ENCODE data around the gene AGXT2. TPM values are rescaled to one million over a fixed set of nuclear protein-coding genes. Genes with fewer than 3 reads are reported as not detected.

Gene AGXT2
- total and polyA plus RNA-seq, 2 of the 13 experiments (the other 11 are each of a cell fraction or from before 2014, with no cell fraction given): 0.04 to 0.13 TPM

GRCh38 chr5:35066260-35066795, 18.6 kb upstream of the AGXT2 start (continued):
- no peak for TF ChIP-seq ZBTB26 (CRISPR knock-in tag; IDR thresholded peaks at IDR 0.05; ENCODE audit: borderline replicate concordance)
- no peak for TF ChIP-seq GLI4 (CRISPR knock-in tag; IDR thresholded peaks at IDR 0.05; ENCODE audit: borderline replicate concordance)
- TF ChIP-seq ZKSCAN1 (IDR thresholded peaks at IDR 0.05; ENCODE audit: low read length): no peak
- no peak for TF ChIP-seq ZNF569 (CRISPR knock-in tag; IDR thresholded peaks at IDR 0.05; ENCODE audit: borderline replicate concordance)
- TF ChIP-seq ZNF431 (CRISPR knock-in tag; IDR thresholded peaks at IDR 0.05; ENCODE audit: borderline replicate concordance, low read depth): no peak
- TF ChIP-seq NR2F1 (CRISPR knock-in tag; IDR thresholded peaks at IDR 0.05): no peak
- no peak for TF ChIP-seq MZF1 (CRISPR knock-in tag; IDR thresholded peaks at IDR 0.05; ENCODE audit: borderline replicate concordance)
- no peak for TF ChIP-seq CC2D1A (CRISPR knock-in tag; IDR thresholded peaks at IDR 0.05)
- no peak for TF ChIP-seq ZMYM3 (CRISPR knock-in tag; IDR thresholded peaks at IDR 0.05)
- no peak for TF ChIP-seq ZNF432 (CRISPR knock-in tag; IDR thresholded peaks at IDR 0.05; ENCODE audit: borderline replicate concordance)
- TF ChIP-seq REXO4 (CRISPR knock-in tag; IDR thresholded peaks at IDR 0.05; ENCODE audit: borderline replicate concordance): no peak
- no peak for TF ChIP-seq KAT8 (CRISPR knock-in tag; IDR thresholded peaks at IDR 0.05)
- no peak for TF ChIP-seq ZNF234 (CRISPR knock-in tag; conservative IDR thresholded peaks at IDR 0.05)
- TF ChIP-seq KDM6A (CRISPR knock-in tag; IDR thresholded peaks at IDR 0.05; ENCODE audit: low read depth): no peak

GRCh38 chr5:35063414-35063813, 15.7 kb upstream of the AGXT2 start:
- peaks cover 0 to 11% of the 10 kb centered on the region in 2 experiments; a peak in 1 of 5 replicates for H3K36me3 ChIP-seq (replicated peaks in 1 of 2; ENCODE audit: control insufficient read depth in 1 of 2, insufficient read depth in 2 of 2, low read length in 2 of 2)
- H3K4me1 ChIP-seq (ENCODE audit: insufficient read depth, low read length): no peaks in the 10 kb centered on the region
- intact Hi-C loops (cut with micrococcal nuclease; ENCODE audit: unreplicated experiment): no loop called here
- in situ Hi-C loops (cut with HindIII; ENCODE audit: extremely low pct_ligation_motif_present, low pct_unique_long_range_greater_than_20kb): no loop called here
- H2AFZ ChIP-seq (ENCODE audit: low read length): no peak overlapping the region
- H3K9me3 ChIP-seq (ENCODE audit: low read length): no peaks in the 10 kb centered on the region
- no peaks in the 10 kb centered on the region for H4K20me1 ChIP-seq (ENCODE audit: insufficient read depth, low read length)
- CTCF ChIA-PET (ENCODE audit: low intra/inter-chr PET ratio, low total read pairs): no interaction called here
- ATAC-seq (no peak), FAIRE-seq (no peak), DNase-seq (ENCODE audit: low spot score) (no peak)
- no TSS peak for BruUV-seq (replicated peaks)
- 90% methylated on average over 4 of the region's 4 CpGs for WGBS (ENCODE audit: low lambda C conversion rate)
- no peak overlapping the region for H3K27ac ChIP-seq (ENCODE audit: extremely low read length, insufficient read depth, low read length)
- H3K27me3 ChIP-seq (ENCODE audit: control insufficient read depth in 1 of 2, insufficient read depth in 2 of 2, low read length in 2 of 2): no peaks in the 10 kb centered on the region
- TF ChIP-seq ZNF883 (CRISPR knock-in tag; IDR thresholded peaks at IDR 0.05; ENCODE audit: not compliant biosample characterization): no peak
- TF ChIP-seq YY1 (IDR thresholded peaks at IDR 0.05; ENCODE audit: insufficient read depth, insufficient replicate concordance, low read depth, low read length): no peak
- no peak for TF ChIP-seq PRPF4 (IDR thresholded peaks at IDR 0.05; ENCODE audit: low read depth, low read length, poor library complexity, severe bottlenecking)
- H3K9ac ChIP-seq (ENCODE audit: insufficient read depth, low read depth, low read length): no peak overlapping the region
- no peak overlapping the region for H3K4me3 ChIP-seq (replicated peaks in 1 of 3; ENCODE audit: insufficient read depth in 1 of 3, low read depth in 2 of 3, low read length in 3 of 3)
- H3K4me2 ChIP-seq (ENCODE audit: low read depth, low read length): no peak overlapping the region
- POLR2A ChIA-PET: no interaction called here
- no peaks in the 10 kb centered on the region for H3K79me2 ChIP-seq (ENCODE audit: insufficient read depth, low read length)
